H1 (cell line): ENCODE measurements around the gene EOLA1. TPM values are rescaled to one million over a fixed set of nuclear protein-coding genes. Genes with fewer than 3 reads are reported as not detected.
"Not testable (repeated sequence)": the region's sequence is repeated elsewhere in the genome, so short reads cannot be mapped to it uniquely, and the experiment has no call there.

Experiments used
- CTCF ChIA-PET: fragments of 300-600 bp; sonication (Branson Sonifier 250); formaldehyde crosslinking; loops from one replicate; lab custom pipeline; 2021; ENCODE audit not compliant: partially characterized antibody; lab: Charles Lee
- POLR2A ChIA-PET: fragments of 300-600 bp; sonication (Branson Sonifier 250); formaldehyde crosslinking; loops from one replicate; lab custom pipeline; 2021; ENCODE audit warnings: inconsistent platforms; ENCODE audit not compliant: partially characterized antibody; lab: Charles Lee
- DNase-seq, 2 experiments: peaks; one replicate each; pipeline versions ENCODE4 v3.0.0 to v3.0.0-alpha.2; 2010 to 2022; ENCODE audit warnings: low spot score in 2 of 2, low read depth in 1 of 2, mixed read lengths in 1 of 2
- FAIRE-seq: peaks from 2 replicates; lab custom pipeline; 2011; peaks lifted over from hg19 to GRCh38; lab: Jason Lieb, UNC
- H2AFZ ChIP-seq: 2 replicates; pipeline ENCODE4 v1.8.1; 2012; ENCODE audit warnings: low read length, inconsistent platforms
- H2AK5ac ChIP-seq: 2 replicates; pipeline ENCODE4 v1.6.1; 2013; ENCODE audit warnings: low read depth, low read length
- H2BK120ac ChIP-seq: replicated peaks from 2 replicates; pipeline ENCODE3; 2013; ENCODE audit warnings: low read depth, low read length, inconsistent platforms
- H2BK12ac ChIP-seq: 2 replicates; pipeline ENCODE4 v1.6.1; 2013; ENCODE audit warnings: low read depth, low read length
- H2BK15ac ChIP-seq: 2 replicates; pipeline ENCODE4 v1.6.1; 2013; ENCODE audit warnings: low read length
- H2BK20ac ChIP-seq: 2 replicates; pipeline ENCODE4 v1.6.1; 2013; ENCODE audit warnings: low read length
- H2BK5ac ChIP-seq: 2 replicates; pipeline ENCODE4 v1.6.1; 2013; ENCODE audit warnings: low read depth, low read length
- H3K14ac ChIP-seq: 2 replicates; pipeline ENCODE4 v1.6.1; 2013; ENCODE audit warnings: inconsistent platforms; ENCODE audit not compliant: insufficient read length
- H3K18ac ChIP-seq: 2 replicates; pipeline ENCODE4 v1.6.1; 2013; ENCODE audit warnings: low read length; ENCODE audit errors: extremely low read depth
- H3K23ac ChIP-seq: 2 replicates; pipeline ENCODE4 v1.6.1; 2013; ENCODE audit warnings: inconsistent platforms; ENCODE audit not compliant: insufficient read length
- H3K23me2 ChIP-seq: 2 replicates; pipeline ENCODE4 v1.6.1; 2013; ENCODE audit warnings: low read depth, low read length
- H3K27ac ChIP-seq: 2 replicates; pipeline ENCODE4 v1.6.1; 2011; ENCODE audit warnings: low read depth, low read length, inconsistent platforms
- H3K27me3 ChIP-seq, 4 experiments: replicated peaks in 1 of 4; 1 replicate in 1 of 4; 2 replicates in 3 of 4; pipeline versions ENCODE4 v1.6.1 to v1.8.1; 2011 to 2013; ENCODE audit warnings: low read length in 3 of 4, mild to moderate bottlenecking in 3 of 4, inconsistent platforms in 2 of 4, mixed read lengths in 2 of 4, moderate library complexity in 1 of 4; ENCODE audit not compliant: control insufficient read depth in 3 of 4, insufficient read depth in 3 of 4; ENCODE audit errors: extremely low read depth in 1 of 4
- H3K36me3 ChIP-seq, 4 experiments: 2 replicates each; pipeline versions ENCODE4 v1.6.1 to v1.8.1; 2011 to 2013; ENCODE audit warnings: mild to moderate bottlenecking in 4 of 4, low read length in 3 of 4, moderate library complexity in 2 of 4, control low read depth in 1 of 4, inconsistent platforms in 1 of 4; ENCODE audit not compliant: insufficient read depth in 4 of 4, control insufficient read depth in 2 of 4
- H3K4ac ChIP-seq: replicated peaks from 2 replicates; pipeline ENCODE3; 2013; ENCODE audit warnings: low read length, low read depth, mixed read lengths, inconsistent platforms; ENCODE audit not compliant: insufficient read length
- H3K4me1 ChIP-seq, 4 experiments: replicated peaks in 1 of 4; 1 replicate in 1 of 4; 2 replicates in 3 of 4; pipeline versions ENCODE4 v1.6.1 to v1.8.1; 2011 to 2013; ENCODE audit warnings: low read length in 3 of 4, inconsistent platforms in 2 of 4, mixed read lengths in 1 of 4; ENCODE audit not compliant: insufficient read depth in 4 of 4, control insufficient read depth in 3 of 4
- H3K4me2 ChIP-seq, 2 experiments: 2 replicates each; pipeline versions ENCODE4 v1.6.1 to v1.8.1; 2011 to 2013; ENCODE audit warnings: low read depth in 2 of 2, low read length in 2 of 2, control low read depth in 1 of 2, inconsistent platforms in 1 of 2, mild to moderate bottlenecking in 1 of 2; ENCODE audit not compliant: insufficient read depth in 1 of 2
- H3K4me3 ChIP-seq, 4 experiments: fragments of 200-600, 300-600 bp in 1 of 4; sonication (generic), shearing (Covaris generic), sonication (Bioruptor Twin) in 1 of 4; 2 replicates each; pipeline versions ENCODE4 v1.5.1 to v1.8.1; 2011 to 2016; ENCODE audit warnings: low read length in 4 of 4, low read depth in 3 of 4, control low read depth in 2 of 4, inconsistent platforms in 2 of 4, mild to moderate bottlenecking in 2 of 4, mixed read lengths in 1 of 4, moderate library complexity in 1 of 4; ENCODE audit not compliant: insufficient read depth in 2 of 4; ENCODE audit errors: extremely low read depth in 1 of 4
- H3K56ac ChIP-seq: replicated peaks from 2 replicates; pipeline ENCODE3; 2013; ENCODE audit warnings: low read depth, mild to moderate bottlenecking, mixed read lengths, low read length, inconsistent platforms; ENCODE audit not compliant: insufficient read length
- H3K79me1 ChIP-seq: 2 replicates; pipeline ENCODE4 v1.6.1; 2013; ENCODE audit warnings: low read depth, low read length, control low read depth
- H3K79me2 ChIP-seq, 2 experiments: 2 replicates each; pipeline versions ENCODE4 v1.6.1 to v1.8.1; 2012 to 2013; ENCODE audit warnings: low read length in 2 of 2, mild to moderate bottlenecking in 2 of 2, inconsistent platforms in 1 of 2; ENCODE audit not compliant: insufficient read depth in 2 of 2, control insufficient read depth in 1 of 2
- H3K9ac ChIP-seq, 4 experiments: replicated peaks in 1 of 4; 1 replicate in 1 of 4; 2 replicates in 3 of 4; pipeline versions ENCODE4 v1.6.1 to v1.8.1; 2011 to 2013; ENCODE audit warnings: low read depth in 3 of 4, low read length in 3 of 4, control low read depth in 2 of 4, mild to moderate bottlenecking in 2 of 4, moderate library complexity in 2 of 4, inconsistent platforms in 1 of 4; ENCODE audit errors: extremely low read depth in 1 of 4
- H3K9me3 ChIP-seq, 2 experiments: 2 replicates each; pipeline versions ENCODE4 v1.6.1 to v1.8.1; 2012 to 2013; ENCODE audit warnings: mild to moderate bottlenecking in 2 of 2, moderate library complexity in 2 of 2, control low read depth in 1 of 2, inconsistent platforms in 1 of 2, low read depth in 1 of 2, low read length in 1 of 2, mixed read lengths in 1 of 2; ENCODE audit not compliant: insufficient read depth in 2 of 2
- H4K20me1 ChIP-seq, 2 experiments: replicated peaks in 1 of 2; 2 replicates each; pipeline versions ENCODE3 to v1.8.1; 2011 to 2013; ENCODE audit warnings: inconsistent platforms in 2 of 2, low read length in 2 of 2, mild to moderate bottlenecking in 1 of 2; ENCODE audit not compliant: insufficient read depth in 2 of 2, control insufficient read depth in 1 of 2
- H4K5ac ChIP-seq: 2 replicates; pipeline ENCODE4 v1.6.1; 2013; ENCODE audit warnings: low read length, low read depth, mixed read lengths, inconsistent platforms; ENCODE audit not compliant: insufficient read length
- H4K8ac ChIP-seq: 2 replicates; pipeline ENCODE4 v1.8.0; 2013; ENCODE audit warnings: mild to moderate bottlenecking, moderate library complexity, low read length, inconsistent platforms; ENCODE audit not compliant: insufficient read depth; ENCODE audit errors: extremely low read depth
- H4K91ac ChIP-seq: replicated peaks from 2 replicates; pipeline ENCODE3; 2013; ENCODE audit warnings: low read length, mixed read lengths, inconsistent platforms; ENCODE audit not compliant: insufficient read length
- WGBS, 2 experiments: shearing (Covaris generic) in 1 of 2; methylation state at CpG; one replicate each; pipeline versions ENCODE4 v1.1.6 to v1.1.7; 2013 to 2015; ENCODE audit warnings: low lambda C conversion rate in 2 of 2, mixed read lengths in 2 of 2, inconsistent platforms in 1 of 2, low coverage in 1 of 2, missing lambda C conversion rate in 1 of 2; ENCODE audit not compliant: insufficient replicate concordance in 2 of 2, insufficient coverage in 1 of 2, insufficient read length in 1 of 2; ENCODE audit errors: extremely low coverage in 1 of 2, missing lambda C conversion rate in 1 of 2; 5-methylcytosine and 5-hydroxymethylcytosine counted together
- polyA plus RNA-seq, 7 experiments: library from polyadenylated mRNA; depleted of rRNA in 3 of 7; stranded (reverse) in 5 of 7; unstranded in 2 of 7; fragments of >200 nt in 5 of 7; fragments of 200-250 nt in 2 of 7; gene quantifications; 1 replicate in 5 of 7; 2 replicates in 1 of 7; 4 replicates in 1 of 7; pipeline versions ENCODE4 v1.2.1 to v1.2.3, GENCODE V29; 2011 to 2013; ENCODE audit warnings: missing spikeins in 2 of 7, mixed read lengths in 2 of 7
- total RNA-seq: library from RNA; stranded (reverse); fragmentation: NEBNext Ultra II Directional; extraction: Animal tissue kit (Norgen Biotek cat#: 25700); gene quantifications from 2 replicates; pipeline ENCODE4 v1.2.1, GENCODE V29; 2021

The EOLA1 gene
- total and polyA plus RNA-seq, 2 of the 8 experiments (the other 6 are each of a cell fraction or from before 2014, with no cell fraction given): 5.4 to 7.6 TPM

DNA sequence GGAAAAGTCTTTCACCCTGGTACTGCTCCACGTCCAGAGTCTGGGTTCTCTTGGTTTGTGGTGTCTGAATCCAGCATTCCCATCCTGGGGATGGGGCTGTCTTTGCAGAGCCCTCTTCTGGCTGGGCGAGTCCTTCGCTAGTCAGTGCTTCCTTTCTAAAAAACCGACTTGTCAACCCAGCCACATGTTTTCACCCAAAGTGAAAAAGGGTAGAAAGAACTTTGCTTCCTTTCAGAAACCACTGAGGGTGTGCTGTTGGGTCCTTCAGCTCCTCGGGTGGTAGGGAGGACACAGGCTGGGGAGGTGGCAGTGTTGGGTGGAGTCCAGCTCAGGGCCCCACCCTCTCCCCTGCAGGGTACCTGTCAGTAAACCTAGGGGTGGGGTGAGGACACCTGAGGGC is 14.9 kb upstream of the EOLA1 start:
- H3K56ac ChIP-seq, DNase-seq, H3K9ac ChIP-seq, H4K5ac ChIP-seq, H3K4me3 ChIP-seq, H3K27me3 ChIP-seq, H2AFZ ChIP-seq, H3K23me2 ChIP-seq, H4K20me1 ChIP-seq, H2BK15ac ChIP-seq, H3K4ac ChIP-seq, H3K4me1 ChIP-seq, H2BK120ac ChIP-seq, FAIRE-seq, POLR2A ChIA-PET, H4K8ac ChIP-seq, H3K23ac ChIP-seq, H3K79me1 ChIP-seq, H3K27ac ChIP-seq, H3K4me2 ChIP-seq, H3K36me3 ChIP-seq, H2AK5ac ChIP-seq, H3K14ac ChIP-seq, H2BK5ac ChIP-seq, H3K18ac ChIP-seq, H2BK20ac ChIP-seq, H2BK12ac ChIP-seq, H3K9me3 ChIP-seq, H4K91ac ChIP-seq, H3K79me2 ChIP-seq: not testable (repeated sequence)
- WGBS, 2 experiments: no CpG with 5 or more reads among the region's 5 CpGs
- CTCF ChIA-PET: interaction anchor here (0.8 to 1.5 kb wide), 3 partner anchors 10 to 22 kb away, joined by 3 to 5 read pairs (median 3); no protein-coding TSS in a partner anchor

DNA sequence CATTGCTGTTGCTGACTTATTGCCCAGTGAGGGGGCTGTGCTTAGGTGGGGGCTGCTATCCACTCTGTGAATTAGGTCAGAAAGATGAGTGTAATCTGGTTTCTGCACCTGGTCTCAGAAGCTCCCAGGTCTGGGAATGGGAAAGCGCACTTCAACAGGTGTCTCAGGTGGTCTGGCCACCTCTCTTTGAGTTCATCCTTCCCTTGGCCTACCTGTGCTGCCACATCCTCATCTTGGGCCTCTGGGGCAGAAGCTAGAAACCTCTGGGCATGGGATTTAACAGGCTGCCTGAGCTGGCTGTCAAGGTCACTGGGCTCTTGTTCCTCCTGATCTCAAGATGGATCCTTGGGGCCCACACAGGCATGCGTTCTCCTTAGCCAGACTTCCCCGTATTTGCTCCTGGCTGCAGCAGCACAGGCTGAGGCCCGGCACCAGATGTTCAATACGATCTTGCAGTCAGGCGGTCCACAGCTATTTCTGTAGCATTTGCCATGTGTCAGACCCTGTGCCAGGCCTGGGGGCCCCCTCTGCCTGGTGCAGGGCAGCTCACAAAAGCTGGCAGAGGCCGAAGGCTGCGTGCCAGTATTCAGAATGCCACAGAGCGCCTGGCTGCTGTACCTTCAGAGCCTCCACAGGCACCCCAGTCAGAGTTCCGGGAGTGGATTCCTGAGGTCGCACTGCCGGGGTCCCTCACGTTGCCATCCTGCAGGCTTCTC is 14.3 kb upstream of the EOLA1 start:
- POLR2A ChIA-PET, H3K56ac ChIP-seq, H3K14ac ChIP-seq, H2BK120ac ChIP-seq, DNase-seq, H3K4me1 ChIP-seq, H2BK15ac ChIP-seq, H3K79me2 ChIP-seq, H2BK5ac ChIP-seq, H3K9me3 ChIP-seq, H3K4me2 ChIP-seq, H2AFZ ChIP-seq, H3K9ac ChIP-seq, H3K79me1 ChIP-seq, H3K23ac ChIP-seq, H3K36me3 ChIP-seq, H3K27me3 ChIP-seq, H3K23me2 ChIP-seq, H4K91ac ChIP-seq, H4K5ac ChIP-seq, H2BK12ac ChIP-seq, H2AK5ac ChIP-seq, H3K18ac ChIP-seq, H4K8ac ChIP-seq, H4K20me1 ChIP-seq, H3K27ac ChIP-seq, H2BK20ac ChIP-seq, H3K4me3 ChIP-seq, H3K4ac ChIP-seq: not testable (repeated sequence)
- peak; percentile 24 for FAIRE-seq
- CTCF ChIA-PET: interaction anchor here (0.8 to 1.5 kb wide), 3 partner anchors 10 to 22 kb away, joined by 3 to 5 read pairs (median 3); no protein-coding TSS in a partner anchor
- 91% methylated on average over 3 of the region's 13 CpGs; no CpG with 5 or more reads in 1 of the 2 experiments for WGBS, 2 experiments
